ENCODE data around the gene CHDH. TPM values are rescaled to one million over a fixed set of nuclear protein-coding genes. Genes with fewer than 3 reads are reported as not detected.

Gene CHDH
- total and polyA plus RNA-seq, 11 donors = 0.69 to 13.2 (median 4.9) TPM

DNA sequence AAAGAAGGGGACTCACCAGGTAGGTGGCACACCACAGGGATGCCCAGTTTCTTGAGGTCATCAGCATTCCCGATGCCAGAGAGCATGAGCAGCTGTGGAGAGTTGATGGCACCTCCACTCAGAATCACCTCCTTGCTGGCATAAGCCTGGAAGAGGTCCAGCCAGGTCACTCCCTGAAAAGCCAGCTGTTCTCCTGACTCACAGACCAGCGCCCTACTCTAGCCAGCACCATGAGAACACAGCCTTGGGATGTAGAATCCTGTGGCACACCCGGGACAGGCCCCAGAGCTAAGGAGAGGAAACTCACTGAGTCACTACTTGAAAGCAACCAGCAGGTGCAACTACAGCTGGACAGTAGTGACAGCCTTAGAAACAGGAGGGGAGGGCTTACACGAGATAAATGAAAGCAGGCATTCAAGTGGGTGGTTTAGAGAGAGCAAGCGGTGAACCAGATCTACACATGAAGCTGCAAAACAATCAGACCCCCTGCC, 24.5 kb downstream of the CHDH start:
- WGBS, 4 donors = 52 to 60% (median 58%) methylated on average over 4 to 5 of the region's 5 CpGs
- Histone ChIP-seq H3K4me1 (no peaks in the 10 kb centered on the region), H3K9me3 (no peaks in the 10 kb centered on the region), H3K4me3 (no peak overlapping the region), H3K36me3 (no peaks in the 10 kb centered on the region), H3K27ac (no peak overlapping the region), H3K27me3 (no peaks in the 10 kb centered on the region)
- no peak for TF ChIP-seq POLR2A (IDR thresholded peaks at IDR 0.05)
- TF ChIP-seq, protein P1, sequence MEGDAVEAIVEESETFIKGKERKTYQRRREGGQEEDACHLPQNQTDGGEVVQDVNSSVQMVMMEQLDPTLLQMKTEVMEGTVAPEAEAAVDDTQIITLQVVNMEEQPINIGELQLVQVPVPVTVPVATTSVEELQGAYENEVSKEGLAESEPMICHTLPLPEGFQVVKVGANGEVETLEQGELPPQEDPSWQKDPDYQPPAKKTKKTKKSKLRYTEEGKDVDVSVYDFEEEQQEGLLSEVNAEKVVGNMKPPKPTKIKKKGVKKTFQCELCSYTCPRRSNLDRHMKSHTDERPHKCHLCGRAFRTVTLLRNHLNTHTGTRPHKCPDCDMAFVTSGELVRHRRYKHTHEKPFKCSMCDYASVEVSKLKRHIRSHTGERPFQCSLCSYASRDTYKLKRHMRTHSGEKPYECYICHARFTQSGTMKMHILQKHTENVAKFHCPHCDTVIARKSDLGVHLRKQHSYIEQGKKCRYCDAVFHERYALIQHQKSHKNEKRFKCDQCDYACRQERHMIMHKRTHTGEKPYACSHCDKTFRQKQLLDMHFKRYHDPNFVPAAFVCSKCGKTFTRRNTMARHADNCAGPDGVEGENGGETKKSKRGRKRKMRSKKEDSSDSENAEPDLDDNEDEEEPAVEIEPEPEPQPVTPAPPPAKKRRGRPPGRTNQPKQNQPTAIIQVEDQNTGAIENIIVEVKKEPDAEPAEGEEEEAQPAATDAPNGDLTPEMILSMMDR (IDR thresholded peaks at IDR 0.05) = no peak
- intact Hi-C loops (cut with DNase I) = loop anchor here in 1 of 10 donors (1.0 kb wide), 1 partner anchor 32 kb away; no protein-coding TSS in a partner anchor
- DNase-seq = peak in 1 of 5 donors; percentile 51
- peak in 3 of 4 donors; percentile 32 to 69 (median 47) for ATAC-seq

DNA sequence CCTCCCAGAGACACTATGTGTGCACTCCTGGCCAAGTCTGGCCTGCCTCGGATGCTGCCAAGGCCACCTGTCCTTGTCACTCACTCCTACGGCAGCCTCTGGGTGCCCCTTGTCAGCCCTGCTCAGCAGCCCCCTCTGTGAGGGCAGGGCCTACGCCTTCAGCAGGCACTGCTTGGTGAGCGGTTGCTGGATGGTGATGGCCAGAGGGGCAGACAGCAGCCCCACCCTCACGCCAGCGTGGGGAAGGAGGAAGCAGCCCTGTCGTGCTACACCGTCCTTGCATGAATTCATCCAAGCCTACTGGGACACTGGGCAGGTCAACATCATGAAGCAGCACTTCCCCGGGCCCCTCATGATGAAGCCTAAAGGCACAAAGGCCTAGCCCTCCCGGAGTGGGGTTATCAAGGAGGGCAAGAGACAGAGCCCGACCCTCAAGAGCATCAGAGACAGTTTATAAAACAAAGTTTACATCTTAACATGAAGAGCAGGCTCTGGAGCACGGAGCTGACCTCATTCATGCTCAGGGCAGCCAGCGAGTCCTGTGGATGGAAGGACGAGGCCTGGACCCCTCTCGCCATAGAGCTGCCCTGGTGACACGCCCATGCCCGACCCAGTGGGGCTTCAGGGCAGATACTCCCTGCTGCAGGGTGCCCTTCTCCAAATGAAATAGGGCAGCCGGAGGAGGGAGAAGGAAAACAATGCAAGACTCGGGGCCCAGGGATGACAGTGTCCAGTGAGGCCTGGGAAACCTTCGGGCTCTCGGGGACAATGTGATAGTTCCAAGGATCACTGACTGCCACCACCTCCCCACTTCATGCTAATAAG, 25.3 kb downstream of the CHDH start:
- TF ChIP-seq, protein P1 (IDR thresholded peaks at IDR 0.05) = no peak
- no peak for TF ChIP-seq POLR2A (IDR thresholded peaks at IDR 0.05)
- intact Hi-C loops (cut with DNase I) = no loop called here
- Histone ChIP-seq H3K36me3 (no peaks in the 10 kb centered on the region), H3K4me1 (no peaks in the 10 kb centered on the region), H3K9me3 (no peaks in the 10 kb centered on the region), H3K27me3 (no peaks in the 10 kb centered on the region), H3K27ac (no peak overlapping the region), H3K4me3 (no peak overlapping the region)
- no peak for DNase-seq
- 76 to 85% (median 78%) methylated on average over 16 to 21 of the region's 21 CpGs for WGBS, 4 donors
- ATAC-seq = no peak

DNA sequence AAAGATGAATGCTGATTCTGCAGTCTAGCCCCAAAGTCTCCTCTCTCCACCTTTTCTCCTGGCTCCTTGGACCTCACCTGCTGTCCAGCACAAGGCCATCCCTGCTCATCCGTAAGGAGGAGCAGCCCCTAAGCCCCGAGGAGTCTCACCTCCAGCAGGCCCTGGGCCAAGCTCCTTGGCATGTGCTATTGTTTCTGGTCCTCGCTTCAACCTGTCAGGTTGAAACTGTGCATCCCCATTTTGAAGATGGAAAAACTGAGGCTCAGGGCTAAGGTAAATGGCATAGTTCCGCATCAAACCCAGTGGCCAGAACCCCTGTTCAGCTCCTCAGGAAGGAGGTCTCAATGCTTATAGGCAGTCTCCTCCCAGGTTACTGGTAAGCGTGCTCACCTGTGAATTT, 26.1 kb downstream of the CHDH start:
- 89 to 93% (median 92%) methylated on average over 4 to 5 of the region's 5 CpGs for WGBS, 4 donors
- Histone ChIP-seq H3K36me3 (no peaks in the 10 kb centered on the region), H3K27ac (no peak overlapping the region), H3K27me3 (no peaks in the 10 kb centered on the region), H3K4me3 (no peak overlapping the region), H3K4me1 (no peaks in the 10 kb centered on the region), H3K9me3 (no peaks in the 10 kb centered on the region)
- ATAC-seq = no peak
- TF ChIP-seq, protein P1 (IDR thresholded peaks at IDR 0.05) = no peak
- TF ChIP-seq POLR2A (IDR thresholded peaks at IDR 0.05) = no peak
- DNase-seq = no peak
- intact Hi-C loops (cut with DNase I) = no loop called here

DNA sequence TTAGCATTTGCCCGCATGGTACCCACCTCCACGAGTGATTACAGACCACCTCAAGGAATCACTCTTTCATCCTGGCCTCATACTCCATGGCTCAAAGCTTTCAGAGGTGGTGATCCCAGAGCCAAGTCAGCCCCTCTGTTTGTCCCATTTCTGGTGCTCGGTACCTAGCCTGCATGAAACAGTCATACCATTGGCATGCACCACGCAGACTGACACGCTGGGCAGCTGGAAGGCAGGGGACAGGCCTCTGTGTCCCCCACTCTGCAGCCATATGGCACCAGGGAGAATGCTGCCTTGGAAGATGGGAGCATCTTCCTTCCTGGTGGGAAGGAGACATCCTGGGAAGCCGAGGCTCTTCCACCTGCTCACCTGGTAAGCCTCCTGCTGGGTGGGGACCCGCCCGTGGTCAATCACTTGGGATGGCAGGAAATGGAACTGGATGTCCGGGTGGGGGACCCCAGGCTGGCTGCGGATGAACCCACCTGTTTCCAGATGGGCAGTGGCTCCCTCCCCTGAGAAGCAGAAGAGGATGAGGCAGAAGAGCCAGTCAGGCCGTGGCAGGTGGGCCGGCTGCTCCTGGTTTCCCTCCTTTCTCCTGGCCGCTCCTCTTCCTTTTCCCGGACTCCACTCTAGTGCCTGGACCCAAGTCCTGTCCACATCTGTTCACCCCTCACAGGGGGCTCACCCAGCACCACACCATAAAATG, 26.9 kb downstream of the CHDH start:
- no peak for TF ChIP-seq POLR2A (IDR thresholded peaks at IDR 0.05)
- TF ChIP-seq, protein P1 (IDR thresholded peaks at IDR 0.05) = no peak
- Histone ChIP-seq H3K4me3 (no peak overlapping the region), H3K27ac (no peak overlapping the region), H3K4me1 (no peaks in the 10 kb centered on the region), H3K27me3 (no peaks in the 10 kb centered on the region), H3K36me3 (no peaks in the 10 kb centered on the region), H3K9me3 (no peaks in the 10 kb centered on the region)
- ATAC-seq (no peak), DNase-seq (no peak)
- 83 to 91% (median 88%) methylated on average over 14 of the region's 14 CpGs for WGBS, 4 donors
- intact Hi-C loops (cut with DNase I) = no loop called here

All from heart left ventricle (tissue), 16 donors.